Hepatocyte (in vitro differentiated cells): ENCODE measurements around the gene ZMIZ1. TPM values are rescaled to one million over a fixed set of nuclear protein-coding genes. Genes with fewer than 3 reads are reported as not detected.

Experiments used
- DNase-seq: peaks from one replicate; pipeline ENCODE4 v3.0.0-alpha.2; 2016; ENCODE audit warnings: low spot score
- H2AFZ ChIP-seq: fragments of 200-600 bp; sonication (generic); 2 replicates; pipeline ENCODE4 v1.6.0; 2016; ENCODE audit warnings: antibody characterized with exemption, mild to moderate bottlenecking
- H3K27ac ChIP-seq: fragments of 200-600 bp; sonication (generic); 2 replicates; pipeline ENCODE4 v1.5.1; 2016; ENCODE audit warnings: mild to moderate bottlenecking
- H3K27me3 ChIP-seq: fragments of 200-600 bp; sonication (generic); 2 replicates; pipeline ENCODE4 v1.6.1; 2016
- H3K36me3 ChIP-seq: fragments of 200-600 bp; sonication (generic); replicated peaks from 2 replicates; pipeline ENCODE4 v1.5.1; 2016; ENCODE audit warnings: low read depth; ENCODE audit not compliant: insufficient read depth
- H3K4me1 ChIP-seq: fragments of 200-600 bp; sonication (generic); 2 replicates; pipeline ENCODE4 v1.5.1; 2016; ENCODE audit warnings: mild to moderate bottlenecking, moderate library complexity; ENCODE audit not compliant: insufficient read depth
- H3K4me2 ChIP-seq: fragments of 200-600 bp; sonication (generic); 2 replicates; pipeline ENCODE4 v1.6.0; 2016
- H3K4me3 ChIP-seq: fragments of 200-600 bp; sonication (generic); 2 replicates; pipeline ENCODE4 v1.5.1; 2016; ENCODE audit warnings: mild to moderate bottlenecking
- H3K79me2 ChIP-seq: fragments of 200-600 bp; sonication (generic); 2 replicates; pipeline ENCODE4 v1.6.0; 2017; ENCODE audit warnings: mild to moderate bottlenecking
- H3K9me2 ChIP-seq: fragments of 200-600 bp; sonication (generic); replicated peaks from 2 replicates; pipeline ENCODE4 v1.6.0; 2017; ENCODE audit warnings: mild to moderate bottlenecking; ENCODE audit not compliant: insufficient read depth
- H3K9me3 ChIP-seq: fragments of 200-600 bp; sonication (generic); 2 replicates; pipeline ENCODE4 v1.5.1; 2016; ENCODE audit warnings: low read depth, mild to moderate bottlenecking
- H4K20me1 ChIP-seq: fragments of 200-600 bp; sonication (generic); 2 replicates; pipeline ENCODE4 v1.6.0; 2016; ENCODE audit warnings: mild to moderate bottlenecking; ENCODE audit not compliant: insufficient read depth, poor library complexity, severe bottlenecking
- EZH2 ChIP-seq: fragments of 200-600 bp; sonication (generic); IDR thresholded peaks from 2 replicates; pipeline ENCODE4 v1.6.1; 2016; ENCODE audit warnings: antibody characterized with exemption, mild to moderate bottlenecking, borderline replicate concordance
- EZH2phosphoT487 ChIP-seq: fragments of 200-600 bp; sonication (generic); IDR thresholded peaks from one replicate; pipeline ENCODE4 v1.6.1; 2018; ENCODE audit warnings: antibody characterized with exemption, mild to moderate bottlenecking, low read depth, moderate library complexity; ENCODE audit not compliant: unreplicated experiment, severe bottlenecking
- WGBS: methylation state at CpG from one replicate; pipeline ENCODE4 v1.1.6; 2016; ENCODE audit warnings: low lambda C conversion rate; ENCODE audit errors: missing lambda C conversion rate; 5-methylcytosine and 5-hydroxymethylcytosine counted together
- polyA plus RNA-seq: library from polyadenylated mRNA; unstranded; fragments of >200 nt; fragmentation: Nextera tagmentation; extraction: Ambion mirVana; gene quantifications from 2 replicates; pipeline ENCODE4 v1.2.1, GENCODE V29; 2016
- total RNA-seq: library from RNA; depleted of rRNA; stranded (reverse); fragments of >200 nt; gene quantifications from 2 replicates; pipeline ENCODE4 v1.2.3, GENCODE V29; 2014
- TF ChIP-seq, protein P1 (sequence below): fragments of 200-600 bp; sonication (generic); IDR thresholded peaks from 2 replicates; pipeline ENCODE4 v1.5.1; 2016; ENCODE audit warnings: antibody characterized with exemption, mild to moderate bottlenecking; ENCODE audit not compliant: poor library complexity

Gene ZMIZ1
- total and polyA plus RNA-seq, 2 experiments from 2014 or later, result 30.9 to 32.4 TPM

DNA sequence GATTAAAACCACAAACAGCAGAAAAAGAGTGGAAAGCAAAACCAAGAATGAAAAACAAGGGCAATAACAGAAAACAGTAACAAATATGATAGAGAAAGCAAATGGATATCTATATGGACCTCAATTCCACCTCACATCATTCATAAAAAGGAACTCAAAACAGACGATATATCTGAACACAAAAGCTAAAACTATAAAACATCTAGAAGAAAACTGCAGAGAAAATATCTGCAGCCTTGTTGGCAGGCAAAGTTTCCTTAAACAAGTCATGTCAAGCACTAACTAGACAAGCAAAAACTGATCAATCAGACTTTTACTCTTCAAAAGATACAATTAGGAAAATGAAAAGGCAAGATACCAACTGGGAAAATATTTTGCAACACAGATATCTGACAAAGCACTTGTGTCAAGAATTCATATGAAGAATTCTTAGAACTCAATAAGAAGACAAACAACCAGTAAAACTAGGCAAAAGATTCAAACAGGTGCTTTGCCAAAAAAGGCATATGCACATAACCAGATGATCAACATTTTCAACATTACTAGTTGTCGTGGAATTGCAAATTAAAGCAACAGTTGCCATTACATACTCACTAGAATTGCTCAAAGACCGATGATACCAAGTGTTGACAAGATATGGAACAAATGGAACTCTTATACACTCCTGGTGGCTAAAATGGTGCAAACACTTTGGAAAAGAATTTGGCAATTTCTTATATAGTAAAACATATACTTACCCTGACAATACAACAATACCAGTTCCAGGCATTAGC, 25.9 kb upstream of the ZMIZ1 start:
- Histone ChIP-seq H3K79me2 (no peaks in the 10 kb centered on the region), H3K27me3 (no peaks in the 10 kb centered on the region), H3K4me2 (no peak overlapping the region), H3K27ac (no peak overlapping the region), H2AFZ (no peak overlapping the region), H3K36me3 (no peaks in the 10 kb centered on the region), H3K9me2 (no peaks in the 10 kb centered on the region), H4K20me1 (no peaks in the 10 kb centered on the region), H3K4me3 (no peak overlapping the region), H3K4me1 (peaks cover 10% of the 10 kb centered on the region), H3K9me3 (no peaks in the 10 kb centered on the region)
- TF ChIP-seq, protein P1, sequence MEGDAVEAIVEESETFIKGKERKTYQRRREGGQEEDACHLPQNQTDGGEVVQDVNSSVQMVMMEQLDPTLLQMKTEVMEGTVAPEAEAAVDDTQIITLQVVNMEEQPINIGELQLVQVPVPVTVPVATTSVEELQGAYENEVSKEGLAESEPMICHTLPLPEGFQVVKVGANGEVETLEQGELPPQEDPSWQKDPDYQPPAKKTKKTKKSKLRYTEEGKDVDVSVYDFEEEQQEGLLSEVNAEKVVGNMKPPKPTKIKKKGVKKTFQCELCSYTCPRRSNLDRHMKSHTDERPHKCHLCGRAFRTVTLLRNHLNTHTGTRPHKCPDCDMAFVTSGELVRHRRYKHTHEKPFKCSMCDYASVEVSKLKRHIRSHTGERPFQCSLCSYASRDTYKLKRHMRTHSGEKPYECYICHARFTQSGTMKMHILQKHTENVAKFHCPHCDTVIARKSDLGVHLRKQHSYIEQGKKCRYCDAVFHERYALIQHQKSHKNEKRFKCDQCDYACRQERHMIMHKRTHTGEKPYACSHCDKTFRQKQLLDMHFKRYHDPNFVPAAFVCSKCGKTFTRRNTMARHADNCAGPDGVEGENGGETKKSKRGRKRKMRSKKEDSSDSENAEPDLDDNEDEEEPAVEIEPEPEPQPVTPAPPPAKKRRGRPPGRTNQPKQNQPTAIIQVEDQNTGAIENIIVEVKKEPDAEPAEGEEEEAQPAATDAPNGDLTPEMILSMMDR, result no peak
- TF ChIP-seq EZH2, result no peak
- TF ChIP-seq EZH2phosphoT487, result no peak
- WGBS, result 93% methylated on average over 3 of the region's 3 CpGs
- DNase-seq, result no peak

DNA sequence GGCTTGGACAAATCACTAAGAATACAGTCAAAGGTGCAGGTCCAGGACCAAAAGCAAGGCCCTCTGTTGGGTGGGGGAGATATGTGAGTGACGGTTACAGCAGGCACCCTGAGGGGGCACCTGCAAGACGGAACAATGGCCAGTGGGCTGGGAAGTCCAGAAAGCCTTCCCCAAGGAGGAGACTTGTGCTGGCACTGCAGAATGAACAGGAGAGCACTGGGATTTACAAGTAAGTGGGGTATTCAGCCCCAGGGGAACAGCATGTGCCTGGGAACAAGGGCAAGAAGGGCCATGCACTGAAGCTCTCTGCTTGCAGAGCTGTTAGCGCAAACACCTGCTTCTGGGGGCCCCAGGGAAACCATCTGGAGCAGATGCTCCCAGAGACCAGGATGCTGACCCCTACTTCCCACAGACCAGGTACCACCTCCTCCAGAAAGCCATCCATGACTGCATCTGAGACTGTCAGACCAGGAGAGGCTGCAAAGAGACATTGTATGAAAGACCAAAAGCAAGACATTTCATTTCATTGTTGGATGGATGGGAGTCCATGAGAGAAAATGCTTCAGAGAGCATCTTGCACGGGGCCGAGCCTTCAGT, 24.6 kb upstream of the ZMIZ1 start:
- Histone ChIP-seq H3K27me3 (no peaks in the 10 kb centered on the region), H3K4me2 (no peak overlapping the region), H3K4me3 (no peak overlapping the region), H3K4me1 (peaks cover 16% of the 10 kb centered on the region), H3K36me3 (no peaks in the 10 kb centered on the region), H3K79me2 (no peaks in the 10 kb centered on the region), H3K27ac (no peak overlapping the region), H2AFZ (no peak overlapping the region), H3K9me2 (no peaks in the 10 kb centered on the region), H4K20me1 (no peaks in the 10 kb centered on the region), H3K9me3 (no peaks in the 10 kb centered on the region)
- WGBS, result 96% methylated on average over 5 of the region's 5 CpGs
- TF ChIP-seq, protein P1, result no peak
- TF ChIP-seq EZH2phosphoT487 (no peak), EZH2 (no peak)
- no peak for DNase-seq

DNA sequence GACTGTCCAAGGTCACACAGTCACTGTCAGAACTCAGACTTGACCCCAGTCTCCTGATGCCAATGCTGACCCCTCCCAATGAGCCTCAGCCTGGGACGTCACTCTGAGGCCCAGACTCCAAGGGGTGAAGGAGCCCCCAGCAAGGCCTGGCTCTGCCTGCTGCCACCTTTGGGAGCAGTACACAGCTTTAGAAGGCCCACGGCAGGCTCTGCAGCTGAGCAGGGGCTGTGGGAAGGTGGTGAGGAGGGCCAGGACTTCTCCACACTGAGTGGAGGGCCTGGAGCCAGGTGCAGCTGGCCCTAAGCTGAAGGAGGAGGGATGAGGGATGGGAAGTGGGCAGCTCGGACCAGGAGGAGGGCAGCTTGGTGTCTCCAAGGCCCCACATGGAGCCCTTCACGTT, 23.9 kb upstream of the ZMIZ1 start:
- Histone ChIP-seq H3K79me2 (no peaks in the 10 kb centered on the region), H2AFZ (no peak overlapping the region), H3K27me3 (no peaks in the 10 kb centered on the region), H3K9me3 (no peaks in the 10 kb centered on the region), H4K20me1 (no peaks in the 10 kb centered on the region), H3K27ac (no peak overlapping the region), H3K4me2 (no peak overlapping the region), H3K4me1 (peaks cover 9% of the 10 kb centered on the region), H3K9me2 (no peaks in the 10 kb centered on the region), H3K36me3 (no peaks in the 10 kb centered on the region), H3K4me3 (no peak overlapping the region)
- WGBS, result 87% methylated on average over 4 of the region's 4 CpGs
- DNase-seq, result no peak
- no peak for TF ChIP-seq EZH2phosphoT487
- TF ChIP-seq, protein P1, result no peak
- TF ChIP-seq EZH2, result no peak
